Measurements from ENCODE around the gene SEMA3A. TPM values are rescaled to one million over a fixed set of nuclear protein-coding genes. Genes with fewer than 3 reads are reported as not detected.

SEMA3A gene
- total RNA-seq, result 25.4 and 35.9 TPM in 2 replicates

DNA sequence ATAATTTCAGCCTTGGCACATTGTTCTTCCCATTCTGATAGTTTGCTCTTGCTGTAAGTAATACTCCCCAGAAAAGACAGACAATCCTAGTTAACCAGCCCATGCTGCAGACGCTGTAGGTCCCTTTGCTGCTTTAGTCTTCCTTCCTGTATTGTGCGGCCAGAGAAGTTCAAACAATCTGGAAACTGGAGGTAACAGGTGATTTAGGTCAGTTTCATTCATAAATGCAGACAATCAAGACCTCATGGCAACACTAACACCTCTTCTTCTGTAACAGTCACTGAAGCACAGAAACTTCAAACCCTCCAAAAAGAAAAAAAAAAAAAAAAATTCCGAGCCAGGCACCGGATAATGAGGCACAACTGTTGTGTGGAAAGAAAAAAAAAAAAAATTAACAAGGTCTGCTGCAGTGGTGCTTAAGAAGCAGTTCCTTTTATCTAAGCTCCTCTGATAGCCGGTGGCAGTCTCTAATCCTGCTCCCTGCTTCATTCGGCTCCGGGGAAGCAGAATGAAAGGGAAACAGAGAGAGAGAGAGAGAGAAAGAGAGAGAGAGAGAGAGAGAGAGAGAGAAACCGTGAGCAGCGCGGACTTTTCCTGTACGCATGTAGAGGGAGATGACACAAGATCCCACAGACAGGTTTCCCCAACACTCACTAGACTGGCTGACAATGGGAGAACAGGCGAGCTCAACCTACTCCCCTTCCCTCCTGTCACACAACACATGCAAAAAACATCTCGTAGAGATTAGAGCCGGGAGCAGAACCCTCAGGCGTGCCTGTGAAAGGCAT lies at the start of gene SEMA3A:
TSS of gene SEMA3A (minus strand) at position 306 of the 788 bp plus-strand sequence. CDS start at position 103, 203 bp downstream.

Data from nasal cavity respiratory epithelium epithelial cell of viscerocranial mucosa (primary cell).